HepG2 (cell line): ENCODE results near the gene RNU5B-1. TPM values are rescaled to one million over a fixed set of nuclear protein-coding genes. Genes with fewer than 3 reads are reported as not detected.
A peak's percentile ranks its signal among the peaks of the same experiment; 100 is the strongest.

Source experiments
- ARNT ChIP-seq: fragments of 450-650 bp; IDR thresholded peaks from 2 replicates; pipeline ENCODE4 v1.6.1; 2017
- BHLHE40 ChIP-seq: IDR thresholded peaks from 2 replicates; pipeline ENCODE4 v1.6.1; 2011; ENCODE audit warnings: low read length, improper control_type of control experiment
- EED ChIP-seq: sonication (generic); formaldehyde crosslinking; IDR thresholded peaks from 2 replicates; pipeline ENCODE4 v1.5.0; 2020; ENCODE audit warnings: mild to moderate bottlenecking, missing genetic modification reagents
- GFI1 ChIP-seq: sonication (generic); formaldehyde crosslinking; IDR thresholded peaks from 2 replicates; pipeline ENCODE4 v1.5.0; 2020; ENCODE audit warnings: missing genetic modification reagents, mild to moderate bottlenecking, borderline replicate concordance
- GLI4 ChIP-seq: sonication (generic); formaldehyde crosslinking; IDR thresholded peaks from 2 replicates; pipeline ENCODE4 v1.5.1; 2020; ENCODE audit warnings: missing genetic modification reagents, mild to moderate bottlenecking, moderate library complexity, borderline replicate concordance
- HOXA5 ChIP-seq: sonication (generic); formaldehyde crosslinking; IDR thresholded peaks from 2 replicates; pipeline ENCODE4 v1.4.0; 2020; ENCODE audit warnings: missing genetic modification reagents
- IRF2 ChIP-seq: IDR thresholded peaks from 2 replicates; pipeline ENCODE4 v1.6.1; 2018; ENCODE audit warnings: missing genetic modification reagents, missing compliant biosample characterization
- KDM2A ChIP-seq: sonication (generic); formaldehyde crosslinking; IDR thresholded peaks from 2 replicates; pipeline ENCODE4 v1.4.0; 2020; ENCODE audit warnings: low read depth, missing genetic modification reagents, borderline replicate concordance
- KDM3A ChIP-seq: IDR thresholded peaks from 2 replicates; pipeline ENCODE4 v1.6.1; 2018; ENCODE audit warnings: low read depth, missing compliant biosample characterization
- KLF12 ChIP-seq: sonication (generic); formaldehyde crosslinking; IDR thresholded peaks from 2 replicates; pipeline ENCODE4 v1.4.0; 2020; ENCODE audit warnings: missing genetic modification reagents, borderline replicate concordance
- RORA ChIP-seq: sonication (generic); formaldehyde crosslinking; IDR thresholded peaks from 2 replicates; pipeline ENCODE4 v1.5.0; 2020; ENCODE audit warnings: mild to moderate bottlenecking, missing genetic modification reagents, moderate library complexity
- SOX5 ChIP-seq: IDR thresholded peaks from 2 replicates; pipeline ENCODE4 v1.6.1; 2016; ENCODE audit warnings: borderline replicate concordance
- SRY ChIP-seq: sonication (generic); formaldehyde crosslinking; IDR thresholded peaks from 2 replicates; pipeline ENCODE4 v1.8.0; 2022; ENCODE audit warnings: mild to moderate bottlenecking, missing genetic modification reagents
- TAF1 ChIP-seq: sonication (generic); formaldehyde crosslinking; IDR thresholded peaks from 2 replicates; pipeline ENCODE4 v1.4.0; 2020; ENCODE audit warnings: missing genetic modification reagents
- TFDP2 ChIP-seq: sonication (generic); formaldehyde crosslinking; IDR thresholded peaks from 2 replicates; pipeline ENCODE4 v1.4.0; 2020; ENCODE audit warnings: missing genetic modification reagents
- ZNF691 ChIP-seq: sonication (generic); formaldehyde crosslinking; IDR thresholded peaks from 2 replicates; pipeline ENCODE4 v1.4.0; 2020; ENCODE audit warnings: missing genetic modification reagents, low read depth, mild to moderate bottlenecking, borderline replicate concordance
- ZNF788 ChIP-seq: sonication (generic); formaldehyde crosslinking; IDR thresholded peaks from 2 replicates; pipeline ENCODE4 v1.5.0; 2020; ENCODE audit warnings: mild to moderate bottlenecking, missing genetic modification reagents, borderline replicate concordance
- polyA plus RNA-seq, 8 experiments: library from polyadenylated mRNA; depleted of rRNA in 3 of 8; stranded (reverse) in 7 of 8; unstranded in 1 of 8; fragments of >200 nt; fragmentation: Illumina TruSeq in 4 of 8; extraction: Trizol in 4 of 8; gene quantifications; 2 replicates each; pipeline versions ENCODE4 v1.2.1 to v1.2.3, GENCODE V29; 2011 to 2016; ENCODE audit warnings: low read depth in 4 of 8, missing spikeins in 1 of 8, mixed read lengths in 1 of 8; ENCODE audit not compliant: insufficient read depth in 1 of 8
- total RNA-seq, 5 experiments: library from RNA; depleted of rRNA; stranded (reverse); fragments of >200 nt; fragmentation: Illumina TruSeq; extraction: Trizol; gene quantifications; 2 replicates each; pipeline ENCODE4 v1.2.3, GENCODE V29; 2016; ENCODE audit warnings: low read depth in 1 of 5
- TF ChIP-seq, protein P1 (sequence below): sonication (generic); formaldehyde crosslinking; IDR thresholded peaks from 2 replicates; pipeline ENCODE4 v1.8.0; 2022; ENCODE audit warnings: missing genetic modification reagents, low read depth, mild to moderate bottlenecking, borderline replicate concordance
- TF ChIP-seq, protein P2 (sequence below): sonication (generic); formaldehyde crosslinking; IDR thresholded peaks from 2 replicates; pipeline ENCODE4 v1.4.0; 2020; ENCODE audit warnings: missing genetic modification reagents
- TF ChIP-seq, protein P3 (sequence below): sonication (generic); formaldehyde crosslinking; IDR thresholded peaks from 2 replicates; pipeline ENCODE4 v1.8.0; 2022; ENCODE audit warnings: low read depth, missing genetic modification reagents

The RNU5B-1 gene
- total and polyA plus RNA-seq, 2 of the 13 experiments (the other 11 are each of a cell fraction or from before 2014, with no cell fraction given), result 1,646 TPM; not detected in 1

GRCh38 chr15:65303687-65304380, 643 bp upstream of the RNU5B-1 start (continued):
- TF ChIP-seq KLF12, result no peak; the same call in 1 of the 2 replicates
- TF ChIP-seq GLI4, result no peak
- TF ChIP-seq ZNF788 (CRISPR knock-in tag), result no peak
- TF ChIP-seq TFDP2 (CRISPR knock-in tag), result peak; percentile 58
- TF ChIP-seq, protein P1, sequence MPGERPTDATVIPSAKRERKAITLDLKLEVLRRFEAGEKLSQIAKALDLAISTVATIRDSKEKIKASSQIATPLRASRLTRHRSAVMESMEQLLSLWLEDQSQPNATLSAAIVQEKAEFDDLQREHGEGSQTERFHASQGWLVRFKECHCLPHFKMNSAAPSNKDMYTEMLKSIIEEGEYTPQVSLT (CRISPR knock-in tag), result no peak
- TF ChIP-seq HOXA5 (CRISPR knock-in tag), result no peak
- TF ChIP-seq, protein P2, sequence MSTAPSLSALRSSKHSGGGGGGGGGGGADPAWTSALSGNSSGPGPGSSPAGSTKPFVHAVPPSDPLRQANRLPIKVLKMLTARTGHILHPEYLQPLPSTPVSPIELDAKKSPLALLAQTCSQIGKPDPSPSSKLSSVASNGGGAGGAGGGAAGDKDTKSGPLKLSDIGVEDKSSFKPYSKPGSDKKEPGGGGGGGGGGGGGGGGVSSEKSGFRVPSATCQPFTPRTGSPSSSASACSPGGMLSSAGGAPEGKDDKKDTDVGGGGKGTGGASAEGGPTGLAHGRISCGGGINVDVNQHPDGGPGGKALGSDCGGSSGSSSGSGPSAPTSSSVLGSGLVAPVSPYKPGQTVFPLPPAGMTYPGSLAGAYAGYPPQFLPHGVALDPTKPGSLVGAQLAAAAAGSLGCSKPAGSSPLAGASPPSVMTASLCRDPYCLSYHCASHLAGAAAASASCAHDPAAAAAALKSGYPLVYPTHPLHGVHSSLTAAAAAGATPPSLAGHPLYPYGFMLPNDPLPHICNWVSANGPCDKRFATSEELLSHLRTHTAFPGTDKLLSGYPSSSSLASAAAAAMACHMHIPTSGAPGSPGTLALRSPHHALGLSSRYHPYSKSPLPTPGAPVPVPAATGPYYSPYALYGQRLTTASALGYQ, result no peak
- TF ChIP-seq BHLHE40, result no peak
- no peak for TF ChIP-seq SRY (CRISPR knock-in tag)
- TF ChIP-seq GFI1 (CRISPR knock-in tag), result 0 out of 2 replicates have a peak, but pooled peaks have one; percentile 1
- TF ChIP-seq, protein P3, sequence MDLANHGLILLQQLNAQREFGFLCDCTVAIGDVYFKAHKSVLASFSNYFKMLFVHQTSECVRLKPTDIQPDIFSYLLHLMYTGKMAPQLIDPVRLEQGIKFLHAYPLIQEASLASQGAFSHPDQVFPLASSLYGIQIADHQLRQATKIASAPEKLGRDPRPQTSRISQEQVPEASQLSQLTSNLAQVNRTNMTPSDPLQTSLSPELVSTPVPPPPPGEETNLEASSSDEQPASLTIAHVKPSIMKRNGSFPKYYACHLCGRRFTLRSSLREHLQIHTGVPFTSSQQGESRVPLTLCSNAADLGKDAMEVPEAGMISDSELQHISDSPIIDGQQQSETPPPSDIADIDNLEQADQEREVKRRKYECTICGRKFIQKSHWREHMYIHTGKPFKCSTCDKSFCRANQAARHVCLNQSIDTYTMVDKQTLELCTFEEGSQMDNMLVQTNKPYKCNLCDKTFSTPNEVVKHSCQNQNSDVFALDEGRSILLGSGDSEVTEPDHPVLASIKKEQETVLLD (CRISPR knock-in tag), result no peak
- TF ChIP-seq KDM3A (CRISPR knock-in tag), result no peak
- no peak for TF ChIP-seq RORA (CRISPR knock-in tag)
- no peak for TF ChIP-seq ARNT
- TF ChIP-seq ZNF691 (CRISPR knock-in tag), result no peak
- TF ChIP-seq EED (CRISPR knock-in tag), result no peak
- 0 out of 2 replicates have a peak, but pooled peaks have one; percentile 12 for TF ChIP-seq SOX5 (CRISPR knock-in tag)
- TF ChIP-seq TAF1, result peak; percentile 29; the same call in 1 of the 2 replicates
- peak; percentile 8; the same call in 1 of the 2 replicates for TF ChIP-seq KDM2A (CRISPR knock-in tag)
- no peak for TF ChIP-seq IRF2 (CRISPR knock-in tag)
- TF ChIP-seq, all 625 proteins: peak for 40
